Ovary (tissue), 9 donors: ENCODE measurements around the gene CAMSAP1. TPM values are rescaled to one million over a fixed set of nuclear protein-coding genes. Genes with fewer than 3 reads are reported as not detected.

Experiments
- DNase-seq, 5 donors: peaks; one replicate each; pipeline ENCODE4 v3.0.0-alpha.2; 2019 to 2020
- H3K27ac ChIP-seq, 2 donors: fragments of 200-600 bp; one replicate each; pipeline versions ENCODE4 v1.5.1 to v1.8.0; 2019 to 2022
- H3K27me3 ChIP-seq: fragments of 200-600 bp; one replicate; pipeline ENCODE4 v1.8.0; 2022
- H3K36me3 ChIP-seq: fragments of 200-600 bp; sonication (generic); one replicate; pipeline ENCODE4 v1.5.1; 2019
- H3K4me1 ChIP-seq: one replicate; pipeline ENCODE4 v1.8.1; 2013; ENCODE audit warnings: mild to moderate bottlenecking, moderate library complexity; ENCODE audit not compliant: insufficient read depth
- H3K4me3 ChIP-seq: fragments of 200-600 bp; sonication (generic); one replicate; pipeline ENCODE4 v1.5.1; 2017
- H3K9me3 ChIP-seq, 2 donors: fragments of 200-600 bp in 1 of 2; sonication (generic) in 1 of 2; one replicate each; pipeline versions ENCODE4 v1.5.1 to v1.8.1; 2013 to 2019; ENCODE audit warnings: mild to moderate bottlenecking in 1 of 2, moderate library complexity in 1 of 2
- EP300 ChIP-seq: sonication (generic); formaldehyde crosslinking; IDR thresholded peaks from one replicate; pipeline ENCODE4 v1.6.1; 2017; ENCODE audit warnings: antibody characterized with exemption
- POLR2A ChIP-seq: fragments of 450-650 bp; IDR thresholded peaks from one replicate; pipeline ENCODE4 v1.6.1; 2017; ENCODE audit warnings: antibody characterized with exemption, mild to moderate bottlenecking, moderate library complexity
- whole genome bisulfite sequencing, 3 donors: extraction: QIAGEN DNeasy Blood & Tissue Kit in 1 of 3; methylation state at CpG; one replicate each; pipeline versions ENCODE4 v1.1.5 to v1.1.7; 2013 to 2017; 5-methylcytosine and 5-hydroxymethylcytosine counted together
- intact Hi-C, 4 donors: fragments of 100-400 bp; cut with DNase I; formaldehyde crosslinking; loops; one replicate each; pipeline versions ENCODE4 v1.11.0 to v1.15.1; 2022 to 2023
- polyA plus RNA-seq, 2 donors: library from polyadenylated mRNA; stranded (reverse); fragments of 200-250 nt in 1 of 2; fragments of 350-450 nt in 1 of 2; fragmentation: Illumina TruSeq in 1 of 2; extraction: RNeasy Lipid Tissue Mini Kit (QIAGEN cat#74804) in 1 of 2; gene quantifications; one replicate each; pipeline ENCODE4 v1.2.3, GENCODE V29; 2013 to 2014
- total RNA-seq, 7 donors: library from RNA; depleted of rRNA in 2 of 7; stranded (reverse); fragments of >200 nt in 2 of 7; fragmentation: NEBNext Ultra II Directional in 3 of 7; extraction: Animal tissue kit (Norgen Biotek cat#: 25700) in 3 of 7; gene quantifications; one replicate each; pipeline versions ENCODE4 v1.1.0 to v1.2.4, GENCODE V29; 2016 to 2023
- TF ChIP-seq, protein P1 (sequence below), 3 donors: fragments of 450-650 bp in 2 of 3; fragments of 200-600 bp in 1 of 3; IDR thresholded peaks; one replicate each; pipeline versions ENCODE4 v1.5.1 to v1.8.0; 2016 to 2022; ENCODE audit warnings: antibody characterized with exemption in 3 of 3, mild to moderate bottlenecking in 1 of 3
- donor health status: DM: no; HTN: no; CAD: no; lungs with moderate emphysema.
- donor health status: DM: no; HTN: no; CAD: no.
- donor health status: Bipolar disorder and iron deficiency.
- donor health status: DM: yes; HTN: yes; CAD: no.
- donor health status: DM: no; HTN: no; CAD: no.
- donor health status: DM: yes; HTN: yes; CAD: no.

CAMSAP1 gene
- total and polyA plus RNA-seq, 9 donors: 9.4 to 62.6 (median 38.0) TPM

DNA sequence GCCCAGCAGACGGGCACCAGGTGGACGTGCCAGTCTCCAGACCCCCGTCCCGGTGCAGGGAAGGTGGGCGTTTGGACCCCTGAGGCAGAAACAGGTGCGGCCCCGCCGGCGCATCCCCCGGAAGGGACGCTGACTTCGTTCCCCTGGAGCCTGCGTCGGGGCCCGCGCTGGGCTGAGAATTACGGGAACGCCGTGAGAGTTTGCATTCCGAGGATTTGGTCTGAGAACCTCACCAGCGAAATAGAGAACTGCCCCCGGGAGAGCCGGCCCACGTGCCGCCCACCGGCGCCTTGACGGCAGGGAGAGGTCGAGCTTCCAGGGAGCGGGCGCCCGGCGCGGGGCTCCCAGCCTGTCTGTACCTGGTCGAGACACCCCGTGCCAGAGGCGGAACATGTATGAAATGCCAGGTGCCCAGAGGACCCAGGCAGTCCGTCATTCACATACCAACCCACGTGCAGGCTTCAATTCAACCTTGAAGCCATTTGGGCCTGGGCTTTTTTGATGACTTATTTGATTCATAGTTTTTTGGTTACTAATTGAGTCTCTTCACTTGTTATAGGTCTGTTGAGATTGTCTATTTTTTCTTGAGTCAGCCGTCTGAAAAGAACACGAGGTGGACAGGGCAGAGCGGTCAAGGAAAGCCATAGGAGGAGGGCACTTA is 877 bp upstream of the CAMSAP1 start:
- TF ChIP-seq POLR2A (peak; percentile 0), EP300 (no peak)
- TF ChIP-seq, protein P1, sequence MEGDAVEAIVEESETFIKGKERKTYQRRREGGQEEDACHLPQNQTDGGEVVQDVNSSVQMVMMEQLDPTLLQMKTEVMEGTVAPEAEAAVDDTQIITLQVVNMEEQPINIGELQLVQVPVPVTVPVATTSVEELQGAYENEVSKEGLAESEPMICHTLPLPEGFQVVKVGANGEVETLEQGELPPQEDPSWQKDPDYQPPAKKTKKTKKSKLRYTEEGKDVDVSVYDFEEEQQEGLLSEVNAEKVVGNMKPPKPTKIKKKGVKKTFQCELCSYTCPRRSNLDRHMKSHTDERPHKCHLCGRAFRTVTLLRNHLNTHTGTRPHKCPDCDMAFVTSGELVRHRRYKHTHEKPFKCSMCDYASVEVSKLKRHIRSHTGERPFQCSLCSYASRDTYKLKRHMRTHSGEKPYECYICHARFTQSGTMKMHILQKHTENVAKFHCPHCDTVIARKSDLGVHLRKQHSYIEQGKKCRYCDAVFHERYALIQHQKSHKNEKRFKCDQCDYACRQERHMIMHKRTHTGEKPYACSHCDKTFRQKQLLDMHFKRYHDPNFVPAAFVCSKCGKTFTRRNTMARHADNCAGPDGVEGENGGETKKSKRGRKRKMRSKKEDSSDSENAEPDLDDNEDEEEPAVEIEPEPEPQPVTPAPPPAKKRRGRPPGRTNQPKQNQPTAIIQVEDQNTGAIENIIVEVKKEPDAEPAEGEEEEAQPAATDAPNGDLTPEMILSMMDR (IDR thresholded peaks at IDR 0.05): no peak
- DNase-seq: peak in 1 of 5 donors; percentile 19
- intact Hi-C loops: no loop called here

DNA sequence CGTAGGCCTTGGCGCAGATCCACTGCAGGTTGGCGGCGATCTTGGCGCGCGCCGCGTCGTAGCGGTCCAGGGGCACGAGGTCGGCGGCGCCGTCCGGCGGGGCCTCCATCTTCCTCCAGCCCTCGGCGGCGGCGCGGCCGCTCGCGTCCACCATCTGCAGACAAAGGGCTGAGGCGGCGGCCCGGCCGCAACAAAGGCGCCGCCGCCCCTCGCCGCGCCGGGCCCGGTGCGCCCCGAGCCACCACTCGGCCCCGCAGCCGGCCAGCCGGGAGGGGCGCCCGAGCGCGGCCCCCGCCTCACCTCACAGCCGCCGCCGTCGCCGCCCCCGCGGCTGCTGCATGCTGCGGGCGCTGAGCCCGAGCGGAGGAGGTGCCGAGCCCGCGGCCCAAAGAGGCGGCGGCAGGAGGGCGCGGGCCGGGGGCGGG is 328 bp downstream of the CAMSAP1 start:
- intact Hi-C loops: no loop called here
- TF ChIP-seq, protein P1 (IDR thresholded peaks at IDR 0.05): no peak
- TF ChIP-seq POLR2A (no peak), EP300 (no peak)
- Histone ChIP-seq H3K36me3 (no peaks in the 10 kb centered on the region), H3K4me1 (peaks cover 18% of the 10 kb centered on the region), H3K4me3 (peak overlapping the region; percentile 67), H3K27me3 (no peaks in the 10 kb centered on the region), H3K9me3 (peaks cover 0 to 5% of the 10 kb centered on the region in 2 donors), H3K27ac (no peak overlapping the region)
- DNase-seq: peak in 1 of 5 donors; percentile 59
- WGBS, 3 donors: 0% methylated on average over 20 to 69 of the region's 69 CpGs; no CpG with 5 or more reads in 1 of the 3 donors

More for the DNA sequence above, 877 bp upstream of the CAMSAP1 start:
- no peaks in the 10 kb centered on the region for H3K36me3 ChIP-seq
- peaks cover 11% of the 10 kb centered on the region for H3K4me1 ChIP-seq
- peak overlapping the region; percentile 74 for H3K4me3 ChIP-seq
- H3K27ac ChIP-seq: peak overlapping the region; percentile 35 to 70
- 9 to 14% (median 12%) methylated on average over 38 to 42 of the region's 42 CpGs for WGBS, 3 donors
- peaks cover 0 to 5% of the 10 kb centered on the region in 2 donors for H3K9me3 ChIP-seq
- H3K27me3 ChIP-seq: no peaks in the 10 kb centered on the region

DNA sequence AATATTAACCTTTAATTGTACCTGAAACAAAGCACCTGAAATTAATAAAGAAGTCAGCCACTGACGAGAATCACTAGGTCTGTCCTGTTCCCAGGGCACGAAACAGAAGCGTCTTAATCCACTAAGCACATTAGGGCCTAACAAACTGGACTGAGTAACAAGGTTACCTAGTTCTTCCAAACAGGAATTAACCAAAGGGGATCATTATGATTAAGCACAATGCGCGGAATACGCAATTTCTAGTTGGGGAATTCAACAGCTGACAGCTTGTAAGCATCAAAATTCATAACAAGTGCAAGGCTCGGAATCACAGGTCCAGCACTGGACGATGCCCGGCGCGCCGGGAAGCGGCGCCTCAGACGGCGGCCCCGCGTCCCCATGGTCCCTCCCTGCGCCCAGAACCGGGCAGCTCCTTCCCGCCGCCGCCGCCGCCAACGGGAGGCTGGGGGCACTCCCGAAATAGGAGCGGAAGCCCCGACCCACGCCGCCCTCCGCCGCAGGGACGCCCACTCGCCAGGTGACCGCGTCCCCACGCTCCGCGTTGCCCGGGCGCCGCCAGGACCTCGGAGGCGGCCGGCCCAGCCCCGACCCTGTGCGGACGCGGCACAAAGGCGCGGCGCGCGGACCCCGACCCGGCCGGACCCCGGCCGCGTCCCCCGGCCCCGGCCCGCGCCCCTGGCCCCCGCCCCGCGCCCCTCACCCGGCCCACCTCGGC is 898 bp downstream of the CAMSAP1 start:
- 0 to 1% (median 1%) methylated on average over 45 to 70 of the region's 70 CpGs for WGBS, 3 donors
- peaks cover 18% of the 10 kb centered on the region for H3K4me1 ChIP-seq
- DNase-seq: peak; percentile 26 to 54 (median 48)
- peak overlapping the region in 1 of 2 donors; percentile 31 for H3K27ac ChIP-seq
- no peaks in the 10 kb centered on the region for H3K9me3 ChIP-seq
- intact Hi-C loops: no loop called here
- H3K27me3 ChIP-seq: no peaks in the 10 kb centered on the region
- no peaks in the 10 kb centered on the region for H3K36me3 ChIP-seq
- H3K4me3 ChIP-seq: peak overlapping the region; percentile 67
- TF ChIP-seq EP300 (no peak), POLR2A (no peak)
- TF ChIP-seq, protein P1 (IDR thresholded peaks at IDR 0.05): no peak

- intact Hi-C loops: no loop called here
- peak in 3 of 5 donors; percentile 9 to 30 (median 21) for DNase-seq
Measured at GRCh38 chr9:135905380-135906258, 1.7 kb downstream of the CAMSAP1 start.

More at GRCh38 chr9:135905380-135906258, 1.7 kb downstream of the CAMSAP1 start:
- H3K27me3 ChIP-seq: no peaks in the 10 kb centered on the region
- H3K36me3 ChIP-seq: no peaks in the 10 kb centered on the region
- H3K4me3 ChIP-seq: no peak overlapping the region
- no peaks in the 10 kb centered on the region for H3K9me3 ChIP-seq
- 59 to 64% (median 63%) methylated on average over 23 of the region's 23 CpGs for WGBS, 3 donors
- no peak overlapping the region for H3K27ac ChIP-seq
- TF ChIP-seq, protein P1 (IDR thresholded peaks at IDR 0.05): no peak
- no peak for TF ChIP-seq POLR2A
- no peak for TF ChIP-seq EP300
- H3K4me1 ChIP-seq: peaks cover 18% of the 10 kb centered on the region
